ENCODE results near the gene DPYD.
A peak's percentile ranks its signal among the peaks of the same experiment; 100 is the strongest.

The DPYD gene

DNA sequence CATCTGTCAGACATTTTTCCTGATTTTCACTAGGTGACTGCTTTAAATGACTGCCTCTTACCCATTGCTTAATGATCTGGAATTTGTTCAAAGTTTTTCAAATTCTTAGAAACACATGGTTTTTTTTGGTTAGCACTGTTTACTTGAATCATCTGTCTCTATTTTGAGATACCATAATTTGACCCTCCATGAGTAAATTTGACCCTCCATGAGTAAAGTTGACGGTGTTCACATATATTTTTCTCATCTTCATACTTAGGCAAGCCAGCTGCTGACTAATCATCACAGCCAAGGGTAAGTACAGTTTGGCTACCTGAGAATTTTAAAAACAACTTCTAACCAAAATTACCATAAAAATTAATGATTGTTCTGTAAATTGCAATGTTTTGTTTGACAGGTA is 612.7 kb downstream of the DPYD start:
- H3K4me3 ChIP-seq (ENCODE audit: low read length) = no peak overlapping the region
- no peak for DNase-seq (ENCODE audit: low read depth)
- TF ChIP-seq CTCF (conservative IDR thresholded peaks at IDR 0.05; ENCODE audit: low read depth, low read length) = no peak

GRCh38 chr1:97307568-97307967 is 613.3 kb downstream of the DPYD start:
- no peak for DNase-seq (ENCODE audit: low read depth)
- no peak for TF ChIP-seq CTCF (conservative IDR thresholded peaks at IDR 0.05; ENCODE audit: low read depth, low read length)
- no peak overlapping the region for H3K4me3 ChIP-seq (ENCODE audit: low read length)

GRCh38 chr1:97307151-97307550 is 613.7 kb downstream of the DPYD start:
- no peak for DNase-seq (ENCODE audit: low read depth)
- TF ChIP-seq CTCF (conservative IDR thresholded peaks at IDR 0.05; ENCODE audit: low read depth, low read length) = no peak
- H3K4me3 ChIP-seq (ENCODE audit: low read length) = no peak overlapping the region

DNA sequence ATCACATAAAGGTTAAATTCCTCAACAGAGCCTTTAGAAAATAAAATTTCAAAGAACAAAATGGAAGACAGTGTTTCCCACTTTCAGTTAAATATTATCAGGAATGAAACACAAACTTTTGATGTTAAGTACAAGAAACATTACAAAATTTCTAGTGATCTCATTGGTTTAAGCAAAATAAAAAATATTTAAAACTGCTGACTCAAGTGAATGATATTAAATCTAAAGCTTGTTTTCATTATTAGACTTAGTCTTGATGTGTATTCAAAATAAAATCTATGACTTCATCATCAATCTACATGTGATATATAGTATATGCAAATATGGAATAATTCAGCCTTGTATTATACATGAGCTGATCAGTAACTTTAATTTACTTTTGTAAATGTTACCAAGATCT is 614.3 kb downstream of the DPYD start:
- H3K4me3 ChIP-seq (ENCODE audit: low read length) = no peak overlapping the region
- no peak for TF ChIP-seq CTCF (conservative IDR thresholded peaks at IDR 0.05; ENCODE audit: low read depth, low read length)
- no peak for DNase-seq (ENCODE audit: low read depth)

GRCh38 chr1:97304366-97304765 is 616.5 kb downstream of the DPYD start:
- TF ChIP-seq CTCF (conservative IDR thresholded peaks at IDR 0.05; ENCODE audit: low read depth, low read length) = no peak

GRCh38 chr1:97298966-97299365 is 621.9 kb downstream of the DPYD start:
- no peak for DNase-seq (ENCODE audit: low read depth)
- no peak overlapping the region for H3K4me3 ChIP-seq (ENCODE audit: low read length)
- TF ChIP-seq CTCF (conservative IDR thresholded peaks at IDR 0.05; ENCODE audit: low read depth, low read length) = no peak

More at GRCh38 chr1:97304366-97304765, 616.5 kb downstream of the DPYD start:
- DNase-seq (ENCODE audit: low read depth) = peak; percentile 76
- H3K4me3 ChIP-seq (ENCODE audit: low read length) = no peak overlapping the region

DNA sequence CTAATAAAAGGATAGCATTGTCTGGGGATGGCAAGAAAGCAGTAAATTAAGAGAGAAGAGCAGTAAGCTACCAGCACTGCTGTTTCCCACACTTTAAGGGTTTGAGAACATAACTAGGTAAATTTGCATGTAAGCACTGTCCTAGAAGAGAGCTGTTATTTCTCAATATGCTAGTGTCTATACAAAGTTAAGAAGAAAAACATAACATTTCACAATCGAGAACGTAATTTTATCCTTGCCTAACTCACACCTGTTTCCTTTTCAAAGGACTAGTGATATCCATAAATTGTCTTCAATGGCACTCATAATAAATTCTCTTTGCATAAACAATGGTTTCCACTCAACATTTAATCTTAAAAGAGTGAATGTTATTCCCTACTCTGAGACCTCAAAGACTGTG is 623.2 kb downstream of the DPYD start:
- no peak for DNase-seq (ENCODE audit: low read depth)
- H3K4me3 ChIP-seq (ENCODE audit: low read length) = no peak overlapping the region
- no peak for TF ChIP-seq CTCF (conservative IDR thresholded peaks at IDR 0.05; ENCODE audit: low read depth, low read length)

All from retinal pigment epithelial cell (primary cell).